HEK293 (cell line): ENCODE data around the gene CASP2.

Experiments
- CTCF ChIA-PET: fragments of 350-600 bp; formaldehyde crosslinking; extraction: SDS; loops from one replicate; lab custom pipeline; 2021; ENCODE audit warnings: antibody characterized with exemption; lab: Yijun Ruan, JAX
- POLR2A ChIA-PET: fragments of 300-600 bp; formaldehyde crosslinking; extraction: SDS; loops from one replicate; lab custom pipeline; 2020; ENCODE audit warnings: antibody characterized with exemption, inconsistent platforms; lab: Yijun Ruan, JAX
- H3K27ac ChIP-seq: fragments of 200-500 bp; sonication (Bioruptor generic); 2 replicates; pipeline ENCODE4 v1.5.1; 2014; ENCODE audit warnings: low read depth, low read length, control low read depth, inconsistent platforms; ENCODE audit errors: extremely low read depth
- H3K36me3 ChIP-seq, 2 experiments: fragments of 200-500 bp in 1 of 2; sonication (Bioruptor generic) in 1 of 2; 1 replicate in 1 of 2; 2 replicates in 1 of 2; pipeline ENCODE4 v1.5.1; 2014 to 2017; ENCODE audit warnings: inconsistent platforms in 2 of 2, low read length in 2 of 2; ENCODE audit not compliant: control insufficient read depth in 2 of 2, insufficient read depth in 1 of 2
- H3K4me1 ChIP-seq: fragments of 200-500 bp; sonication (Bioruptor generic); 2 replicates; pipeline ENCODE4 v1.5.1; 2014; ENCODE audit warnings: mild to moderate bottlenecking, low read length, inconsistent platforms; ENCODE audit not compliant: control insufficient read depth, insufficient read depth
- H3K4me3 ChIP-seq: 2 replicates; pipeline ENCODE4 v1.5.1; 2011; ENCODE audit warnings: low read depth, mild to moderate bottlenecking, control low read depth, low read length, moderate library complexity
- H3K9me3 ChIP-seq: fragments of 200-500 bp; sonication (Bioruptor generic); 2 replicates; pipeline ENCODE4 v1.5.1; 2014; ENCODE audit warnings: low read depth, low read length, inconsistent platforms; ENCODE audit not compliant: control insufficient read depth, insufficient read depth
- EGR2 ChIP-seq: fragments of 450-650 bp; formaldehyde crosslinking; IDR thresholded peaks from 2 replicates; pipeline ENCODE4 v1.5.1; 2016; ENCODE audit warnings: low read depth, missing biosample characterization, missing genetic modification characterization
- GFI1B ChIP-seq: fragments of 450-650 bp; formaldehyde crosslinking; IDR thresholded peaks from 2 replicates; pipeline ENCODE4 v1.5.1; 2016; ENCODE audit warnings: missing biosample characterization, missing genetic modification characterization
- HIC1 ChIP-seq: fragments of 450-650 bp; formaldehyde crosslinking; IDR thresholded peaks from 2 replicates; pipeline ENCODE4 v1.5.1; 2016; ENCODE audit warnings: missing biosample characterization, missing genetic modification characterization
- IKZF3 ChIP-seq: fragments of 450-650 bp; IDR thresholded peaks from 2 replicates; pipeline ENCODE4 v1.5.0; 2018; ENCODE audit warnings: missing biosample characterization, mild to moderate bottlenecking, missing genetic modification characterization, moderate library complexity
- KLF16 ChIP-seq: fragments of 450-650 bp; formaldehyde crosslinking; IDR thresholded peaks from 2 replicates; pipeline ENCODE4 v1.5.1; 2017; ENCODE audit warnings: missing biosample characterization, missing genetic modification characterization
- KLF8 ChIP-seq: fragments of 450-650 bp; formaldehyde crosslinking; IDR thresholded peaks from 2 replicates; pipeline ENCODE4 v1.5.1; 2016; ENCODE audit warnings: missing biosample characterization, missing genetic modification characterization
- PBX3 ChIP-seq: sonication (generic); formaldehyde crosslinking; IDR thresholded peaks from 2 replicates; pipeline ENCODE4 v1.8.1; 2022; ENCODE audit warnings: mild to moderate bottlenecking, moderate library complexity, missing genetic modification reagents
- PRDM1 ChIP-seq: fragments of 450-650 bp; formaldehyde crosslinking; IDR thresholded peaks from 2 replicates; pipeline ENCODE4; 2016; ENCODE audit warnings: missing biosample characterization, missing genetic modification characterization
- REPIN1 ChIP-seq: fragments of 450-650 bp; formaldehyde crosslinking; IDR thresholded peaks from 2 replicates; pipeline ENCODE4 v1.5.1; 2017; ENCODE audit warnings: missing biosample characterization, missing genetic modification characterization, low read depth
- YY1 ChIP-seq: fragments of 450-650 bp; formaldehyde crosslinking; IDR thresholded peaks from 2 replicates; pipeline ENCODE4 v1.5.1; 2018; ENCODE audit warnings: missing biosample characterization, missing genetic modification characterization
- ZBTB7A ChIP-seq: fragments of 450-650 bp; formaldehyde crosslinking; IDR thresholded peaks from 2 replicates; pipeline ENCODE4 v1.5.1; 2016; ENCODE audit warnings: low read depth, missing biosample characterization, missing genetic modification characterization
- ZFP3 ChIP-seq: fragments of 450-650 bp; formaldehyde crosslinking; IDR thresholded peaks from 2 replicates; pipeline ENCODE4 v1.5.1; 2016; ENCODE audit warnings: low read depth, missing biosample characterization, missing genetic modification characterization
- ZFP69B ChIP-seq: fragments of 450-650 bp; formaldehyde crosslinking; IDR thresholded peaks from 2 replicates; pipeline ENCODE4 v1.5.1; 2016; ENCODE audit warnings: missing biosample characterization, missing genetic modification characterization
- ZIC2 ChIP-seq: fragments of 450-650 bp; formaldehyde crosslinking; IDR thresholded peaks from 2 replicates; pipeline ENCODE4 v1.5.1; 2016; ENCODE audit warnings: missing biosample characterization, missing genetic modification characterization
- ZNF16 ChIP-seq: fragments of 450-650 bp; formaldehyde crosslinking; IDR thresholded peaks from 2 replicates; pipeline ENCODE4 v1.5.1; 2016; ENCODE audit warnings: low read depth, missing biosample characterization, missing genetic modification characterization
- ZNF280C ChIP-seq: fragments of 450-650 bp; formaldehyde crosslinking; IDR thresholded peaks from 2 replicates; pipeline ENCODE4 v1.5.1; 2016; ENCODE audit warnings: missing biosample characterization, missing genetic modification characterization
- ZNF335 ChIP-seq: fragments of 450-650 bp; formaldehyde crosslinking; conservative IDR thresholded peaks from 2 replicates; pipeline ENCODE4 v1.5.1; 2016; ENCODE audit warnings: missing biosample characterization, missing genetic modification characterization
- ZNF366 ChIP-seq: fragments of 450-650 bp; formaldehyde crosslinking; conservative IDR thresholded peaks from 2 replicates; pipeline ENCODE4 v1.5.1; 2016; ENCODE audit warnings: missing biosample characterization, missing genetic modification characterization
- ZNF518A ChIP-seq: fragments of 450-650 bp; formaldehyde crosslinking; conservative IDR thresholded peaks from 2 replicates; pipeline ENCODE4 v1.5.1; 2016; ENCODE audit warnings: low read depth, missing biosample characterization, missing genetic modification characterization
- ZNF596 ChIP-seq: fragments of 450-650 bp; IDR thresholded peaks from 2 replicates; pipeline ENCODE4 v1.5.0; 2018; ENCODE audit warnings: missing biosample characterization, mild to moderate bottlenecking, missing genetic modification characterization, moderate library complexity
- ZNF610 ChIP-seq: fragments of 450-650 bp; formaldehyde crosslinking; IDR thresholded peaks from 2 replicates; pipeline ENCODE4 v1.5.1; 2016; ENCODE audit warnings: missing biosample characterization, missing genetic modification characterization, borderline replicate concordance
- ZNF629 ChIP-seq: fragments of 450-650 bp; formaldehyde crosslinking; IDR thresholded peaks from 2 replicates; pipeline ENCODE4 v1.5.1; 2017; ENCODE audit warnings: missing biosample characterization, missing genetic modification characterization
- ZNF76 ChIP-seq: fragments of 450-650 bp; formaldehyde crosslinking; IDR thresholded peaks from 2 replicates; pipeline ENCODE4; 2016; ENCODE audit warnings: low read depth, missing biosample characterization, missing genetic modification characterization, borderline replicate concordance

The CASP2 gene

GRCh38 chr7:143341842-143342241 lies 53.7 kb downstream of the CASP2 start (continued):
- no peak for TF ChIP-seq ZNF335 (tag by site-specific recombination)
- TF ChIP-seq KLF8 (tag by site-specific recombination), result no peak
- TF ChIP-seq ZFP69B, result no peak
- no peak for TF ChIP-seq ZNF16 (tag by site-specific recombination)
- TF ChIP-seq ZNF76 (tag by site-specific recombination), result no peak

GRCh38 chr7:143343596-143343995 lies 55.4 kb downstream of the CASP2 start:
- H3K4me3 ChIP-seq, result no peak overlapping the region
- H3K9me3 ChIP-seq, result no peaks in the 10 kb centered on the region
- H3K4me1 ChIP-seq, result no peaks in the 10 kb centered on the region
- ChIA-PET POLR2A (no interaction called here), CTCF (interaction anchor here (0.7 to 1.4 kb wide), 5 partner anchors 37 to 82 kb away, joined by 3 to 5 read pairs (median 4); no protein-coding TSS in a partner anchor)
- no peaks in the 10 kb centered on the region for H3K36me3 ChIP-seq
- TF ChIP-seq PRDM1 (tag by site-specific recombination) (peak; percentile 51), GFI1B (tag by site-specific recombination) (no peak), PBX3 (no peak), ZNF280C (no peak), ZBTB7A (tag by site-specific recombination) (no peak), ZNF596 (peak; percentile 74; the same call in 1 of the 2 replicates), ZNF366 (peak; percentile 75), ZFP3 (tag by site-specific recombination) (no peak)
- TF ChIP-seq, all 188 proteins: peak for 3
- H3K27ac ChIP-seq, result no peak overlapping the region

GRCh38 chr7:143345428-143345900 lies 57.3 kb downstream of the CASP2 start:
- Histone ChIP-seq H3K4me1 (no peaks in the 10 kb centered on the region), H3K9me3 (no peaks in the 10 kb centered on the region), H3K36me3 (no peaks in the 10 kb centered on the region), H3K27ac (no peak overlapping the region), H3K4me3 (peak overlapping the region; percentile 15; the same call in 1 of the 2 replicates)
- POLR2A ChIA-PET, result interaction anchor here (1.2 kb wide), 1 partner anchor 35 kb away, joined by 4 read pairs; no protein-coding TSS in a partner anchor
- CTCF ChIA-PET, result interaction anchor here (0.6 to 1.7 kb wide), 16 partner anchors 9 to 1845 kb away, joined by 3 to 25 read pairs (median 4); no protein-coding TSS in a partner anchor
- peak; percentile 61; the same call in 1 of the 2 replicates for TF ChIP-seq ZNF610 (tag by site-specific recombination)
- TF ChIP-seq YY1 (tag by site-specific recombination), result no peak
- 0 out of 2 replicates have a peak, but pooled peaks have one; percentile 39 for TF ChIP-seq KLF16 (tag by site-specific recombination)
- no peak for TF ChIP-seq HIC1 (tag by site-specific recombination)
- peak; percentile 63 for TF ChIP-seq EGR2 (tag by site-specific recombination)
- TF ChIP-seq ZNF629 (tag by site-specific recombination), result peak; percentile 24; the same call in 1 of the 2 replicates
- TF ChIP-seq ZIC2, result peak; percentile 88
- TF ChIP-seq IKZF3 (tag by site-specific recombination), result peak; percentile 33; the same call in 1 of the 2 replicates
- TF ChIP-seq REPIN1 (tag by site-specific recombination), result no peak
- 0 out of 2 replicates have a peak, but pooled peaks have one; percentile 26 for TF ChIP-seq ZNF518A
